Measurements from ENCODE around the gene ST8SIA1. TPM values are rescaled to one million over a fixed set of nuclear protein-coding genes. Genes with fewer than 3 reads are reported as not detected.

The ST8SIA1 gene
- total and polyA plus RNA-seq, 2 of the 8 experiments (the other 6 are each of a cell fraction or from before 2014, with no cell fraction given), result 1.9 to 4.4 TPM

- TF ChIP-seq CHD7 (IDR thresholded peaks at IDR 0.05; ENCODE audit: insufficient replicate concordance, low read length), result no peak
- TF ChIP-seq SIX5 (IDR thresholded peaks at IDR 0.05; ENCODE audit: low read depth, low read length), result no peak
Observed at GRCh38 chr12:22287101-22287500, 47.4 kb downstream of the ST8SIA1 start (continued).
